ENCODE measurements around the gene FBLIM1. TPM values are rescaled to one million over a fixed set of nuclear protein-coding genes. Genes with fewer than 3 reads are reported as not detected.

FBLIM1 gene
- total RNA-seq, 1 experiment from 2014 or later: 78.3 TPM

- no peak overlapping the region for H3K4me3 Mint-ChIP-seq
- ATAC-seq: no peak
- POLR2A ChIA-PET: no interaction called here
- no peaks in the 10 kb centered on the region; the same call in 1 of the 2 replicates for H3K27me3 Mint-ChIP-seq (ENCODE audit: low read depth)
- H3K36me3 Mint-ChIP-seq: no peaks in the 10 kb centered on the region
- CTCF ChIA-PET: interaction anchor here (1.5 to 5.0 kb wide), 5 partner anchors 11 to 253 kb away, joined by 3 to 31 read pairs (median 14); no protein-coding TSS in a partner anchor
- TF ChIP-seq NFATC4 (CRISPR knock-in tag; IDR thresholded peaks at IDR 0.05): no peak
- TF ChIP-seq OVOL2 (CRISPR knock-in tag; IDR thresholded peaks at IDR 0.05; ENCODE audit: borderline replicate concordance): no peak
- TF ChIP-seq HMGA2 (CRISPR knock-in tag; IDR thresholded peaks at IDR 0.05): no peak
- TF ChIP-seq ZNF396 (CRISPR knock-in tag; IDR thresholded peaks at IDR 0.05; ENCODE audit: borderline replicate concordance): no peak
- no peak for TF ChIP-seq RELA (CRISPR knock-in tag; IDR thresholded peaks at IDR 0.05; ENCODE audit: borderline replicate concordance)
- no peak for TF ChIP-seq E2F4 (CRISPR knock-in tag; IDR thresholded peaks at IDR 0.05; ENCODE audit: borderline replicate concordance, low read depth)
- TF ChIP-seq TEAD4 (CRISPR knock-in tag; IDR thresholded peaks at IDR 0.05): no peak
- TF ChIP-seq JUN (CRISPR knock-in tag; IDR thresholded peaks at IDR 0.05): no peak
- no peak for TF ChIP-seq ARID4B (CRISPR knock-in tag; IDR thresholded peaks at IDR 0.05; ENCODE audit: borderline replicate concordance)
- TF ChIP-seq ZNF219 (CRISPR knock-in tag; IDR thresholded peaks at IDR 0.05; ENCODE audit: borderline replicate concordance): no peak
- no peak for TF ChIP-seq ZNF232 (CRISPR knock-in tag; IDR thresholded peaks at IDR 0.05)
- TF ChIP-seq, protein P1, sequence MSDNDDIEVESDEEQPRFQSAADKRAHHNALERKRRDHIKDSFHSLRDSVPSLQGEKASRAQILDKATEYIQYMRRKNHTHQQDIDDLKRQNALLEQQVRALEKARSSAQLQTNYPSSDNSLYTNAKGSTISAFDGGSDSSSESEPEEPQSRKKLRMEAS (CRISPR knock-in tag; IDR thresholded peaks at IDR 0.05): no peak
- no peak for TF ChIP-seq TP53 (CRISPR knock-in tag; IDR thresholded peaks at IDR 0.05)
- no peak for TF ChIP-seq GRHL2 (CRISPR knock-in tag; IDR thresholded peaks at IDR 0.05; ENCODE audit: insufficient replicate concordance, severe bottlenecking)
- H3K27ac Mint-ChIP-seq: no peak overlapping the region
- no peak for DNase-seq (ENCODE audit: low spot score)
- peaks cover 19% of the 10 kb centered on the region for H3K4me1 Mint-ChIP-seq
- H3K9me3 Mint-ChIP-seq: no peaks in the 10 kb centered on the region
Measured at GRCh38 chr1:15802234-15802965, 43.8 kb downstream of the FBLIM1 start.

- Mint-ChIP-seq H3K36me3 (no peaks in the 10 kb centered on the region), H3K4me3 (no peak overlapping the region), H3K4me1 (peaks cover 19% of the 10 kb centered on the region), H3K27me3 (ENCODE audit: low read depth) (no peaks in the 10 kb centered on the region; the same call in 1 of the 2 replicates), H3K9me3 (no peaks in the 10 kb centered on the region), H3K27ac (no peak overlapping the region)
- TF ChIP-seq GABPB1 (CRISPR knock-in tag; IDR thresholded peaks at IDR 0.05): no peak
- no peak for TF ChIP-seq AFF4 (CRISPR knock-in tag; IDR thresholded peaks at IDR 0.05; ENCODE audit: borderline replicate concordance)
- no peak for TF ChIP-seq ZNF138 (CRISPR knock-in tag; conservative IDR thresholded peaks at IDR 0.05)
- no peak for TF ChIP-seq SMAD4 (CRISPR knock-in tag; IDR thresholded peaks at IDR 0.05)
- no peak for TF ChIP-seq ATF1 (CRISPR knock-in tag; IDR thresholded peaks at IDR 0.05)
- DNase-seq (ENCODE audit: low spot score) (peak; percentile 36), ATAC-seq (peak; percentile 54)
- ChIA-PET POLR2A (interaction anchor here (0.5 kb wide), 1 partner anchor 17 kb away, joined by 3 read pairs; no protein-coding TSS in a partner anchor), CTCF (interaction anchor here (0.5 to 5.0 kb wide), 28 partner anchors 9 to 410 kb away, joined by 3 to 31 read pairs (median 4); partner anchors contain the start of genes SPEN and ZBTB17)
Measured at GRCh38 chr1:15803380-15803779, 44.8 kb downstream of the FBLIM1 start.

Measured in WTC11 (cell line).